GM18517 (cell line): Measurements from ENCODE around the gene GPR3.
"Not testable (repeated sequence)": the region's sequence is repeated elsewhere in the genome, so short reads cannot be mapped to it uniquely, and the experiment has no call there.

ENCODE experiments used
- ATAC-seq: cut with Tn5 transposase; IDR thresholded peaks from one replicate; pipeline ENCODE4 v1.9.1; 2021; ENCODE audit warnings: mild to moderate bottlenecking, moderate library complexity; ENCODE audit not compliant: unreplicated experiment

The GPR3 gene

DNA sequence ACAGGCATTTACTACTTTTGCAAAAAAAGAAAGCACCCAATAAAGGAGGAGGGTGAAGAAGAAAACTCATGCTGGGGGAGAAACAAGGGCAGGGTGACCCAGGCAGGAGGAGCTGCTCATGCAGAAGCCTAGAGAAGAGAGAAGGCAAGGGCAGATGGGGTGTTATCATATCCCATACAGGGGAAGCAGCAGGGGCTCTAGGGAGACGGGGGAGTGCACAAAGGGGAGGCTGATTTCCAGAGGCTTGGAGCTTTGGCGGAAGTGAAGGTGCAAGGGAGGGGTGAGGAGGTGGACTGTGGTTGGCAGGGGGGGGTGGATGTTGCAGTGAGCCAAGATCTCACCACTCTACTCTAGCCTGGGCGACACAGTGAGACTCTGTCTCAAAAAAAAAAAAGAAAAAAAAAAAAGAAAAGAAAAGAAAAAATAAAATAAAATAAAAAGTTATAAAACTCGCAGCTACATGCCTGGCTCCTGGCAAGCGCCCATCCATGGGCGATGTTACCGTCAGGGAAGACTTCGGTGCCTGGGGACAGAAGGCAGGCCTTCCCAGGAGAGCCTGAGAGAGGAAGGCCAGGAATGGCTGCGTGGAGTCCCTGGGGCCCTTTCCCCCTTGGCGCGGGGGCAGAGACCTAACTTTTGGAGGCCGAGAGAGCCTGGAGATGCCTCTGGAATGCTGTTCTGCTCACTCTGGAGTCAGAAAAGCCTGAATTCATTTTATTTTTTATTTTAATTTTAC is 14.5 kb upstream of the GPR3 start:
- ATAC-seq, result no peak

DNA sequence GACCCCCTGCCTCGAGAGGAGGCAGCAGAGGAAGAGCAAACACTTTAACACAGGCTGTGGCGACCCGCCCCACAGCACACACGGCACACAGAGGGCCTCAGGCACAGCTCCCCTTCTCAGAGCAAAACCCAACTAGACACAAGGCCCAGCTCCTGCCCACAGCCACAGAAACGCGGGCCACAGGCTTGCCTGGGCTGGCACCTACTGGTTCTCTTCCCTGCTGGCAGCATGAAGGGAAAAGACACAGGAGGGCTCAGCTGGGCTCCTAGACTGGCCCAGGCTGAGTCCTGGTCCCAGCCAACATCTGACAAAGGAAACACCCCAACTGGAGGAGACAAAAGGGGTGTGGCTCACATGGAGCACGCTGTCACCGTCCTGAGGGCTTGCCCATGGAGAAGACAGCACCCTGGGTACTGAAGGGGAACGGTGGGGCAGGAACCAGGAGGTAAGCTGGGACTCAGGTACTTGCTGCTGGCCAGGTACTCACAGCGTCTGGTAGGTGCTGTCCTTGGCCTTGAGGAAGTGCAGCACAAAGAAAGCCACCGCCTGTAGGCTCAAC is 12.8 kb upstream of the GPR3 start:
- no peak for ATAC-seq

DNA sequence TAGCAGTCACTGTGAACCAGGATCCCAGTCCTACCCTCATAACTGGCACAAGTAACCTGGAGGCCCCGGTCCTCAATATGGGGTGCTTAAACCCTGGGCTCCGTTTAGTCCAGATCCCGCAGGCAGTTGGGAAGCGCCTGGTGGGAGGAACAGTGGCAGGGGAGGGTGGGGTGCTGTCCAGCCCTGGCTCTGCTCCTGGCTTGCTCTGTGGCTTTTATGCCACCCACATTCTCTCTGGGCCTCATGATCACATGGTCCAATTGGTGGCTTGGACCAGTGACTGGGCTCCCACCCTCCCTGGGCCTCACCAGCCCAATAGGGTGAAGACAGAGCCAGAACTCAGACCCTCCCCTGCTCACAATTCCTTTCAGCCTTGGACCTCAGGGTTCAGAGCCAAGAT is 12.2 kb upstream of the GPR3 start:
- no peak for ATAC-seq

DNA sequence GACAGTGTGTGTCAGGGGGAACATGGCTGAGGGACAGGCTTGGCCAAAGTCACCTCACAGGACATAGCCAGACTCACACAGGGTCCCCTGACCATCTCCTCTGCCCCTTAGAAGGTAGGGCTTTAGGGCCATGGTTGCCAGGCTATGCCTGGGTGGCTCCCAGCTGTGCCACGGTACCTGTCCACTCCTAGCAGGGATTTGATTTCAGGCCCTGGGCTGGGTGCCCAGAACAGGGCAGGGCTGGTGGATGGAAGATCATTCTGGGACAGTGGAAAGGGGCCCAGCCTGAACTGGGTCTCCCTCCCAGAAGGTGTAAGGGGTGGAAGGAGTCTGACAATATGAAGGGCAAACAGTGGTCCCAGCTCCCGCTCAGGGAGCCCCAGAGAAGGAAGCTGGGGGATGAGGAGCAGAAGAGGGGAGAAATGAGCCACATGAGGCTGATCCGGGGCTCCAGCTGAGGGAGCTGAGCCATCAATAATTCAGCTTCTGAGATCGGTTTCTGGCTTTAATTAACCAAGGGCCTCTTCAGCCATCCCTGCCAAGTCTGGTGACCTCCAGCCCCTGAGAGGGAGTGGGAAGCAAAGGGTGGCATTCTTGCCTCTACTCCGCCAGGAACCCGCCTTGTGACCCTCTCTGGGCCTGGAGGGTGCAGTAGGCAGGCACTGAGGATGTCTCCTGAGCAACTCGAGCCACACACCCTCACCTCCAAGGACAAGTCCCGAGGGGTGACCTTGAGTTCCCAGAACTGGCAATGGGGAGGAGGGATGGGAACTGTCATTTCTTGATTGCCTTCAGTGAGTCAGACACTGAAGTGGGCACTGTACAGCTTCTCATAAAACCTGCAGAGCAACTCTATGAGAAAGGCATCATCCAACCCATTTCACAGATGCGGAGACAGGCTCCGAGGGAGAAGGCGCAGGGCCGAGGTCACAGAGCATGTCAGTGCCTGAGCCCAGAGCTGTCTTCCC is 11.4 kb upstream of the GPR3 start:
- no peak for ATAC-seq

- no peak for ATAC-seq
Observed at GRCh38 chr1:27381969-27382762, 10.3 kb upstream of the GPR3 start.

DNA sequence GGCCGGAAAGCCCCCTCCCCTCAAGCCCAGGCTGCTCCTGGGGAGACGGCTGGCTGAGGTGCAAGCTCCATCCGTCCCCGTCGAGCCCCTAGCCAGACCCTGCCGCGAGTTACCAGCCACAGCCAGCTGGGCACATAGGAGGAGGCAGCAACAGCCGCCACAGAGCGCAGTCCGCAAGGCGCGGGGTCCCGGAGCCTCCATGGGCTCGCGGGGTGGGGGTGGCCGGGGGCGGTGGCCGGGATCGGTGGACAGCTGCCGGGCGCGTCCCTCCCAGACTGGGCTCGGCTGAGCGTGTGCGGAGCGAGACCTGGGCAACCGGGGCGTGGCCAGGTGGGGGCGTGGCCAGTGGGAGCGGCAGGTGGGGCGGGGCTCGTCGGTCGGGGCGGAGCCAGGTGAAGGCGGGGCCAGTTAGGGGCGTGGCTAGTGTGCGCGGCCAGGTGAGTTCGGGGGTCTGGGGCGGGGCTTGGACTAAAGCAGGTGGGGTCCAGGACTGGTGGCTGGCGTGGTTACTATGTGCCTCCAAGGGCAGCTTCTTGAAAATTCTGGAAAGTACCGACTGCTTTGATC is 9.3 kb upstream of the GPR3 start, which contains the start of gene CD164L2:
Gene CD164L2 (minus strand): TSS at position 295 of the 567 bp plus-strand sequence. CDS start 94 bp downstream, at position 201.
- no peak for ATAC-seq

DNA sequence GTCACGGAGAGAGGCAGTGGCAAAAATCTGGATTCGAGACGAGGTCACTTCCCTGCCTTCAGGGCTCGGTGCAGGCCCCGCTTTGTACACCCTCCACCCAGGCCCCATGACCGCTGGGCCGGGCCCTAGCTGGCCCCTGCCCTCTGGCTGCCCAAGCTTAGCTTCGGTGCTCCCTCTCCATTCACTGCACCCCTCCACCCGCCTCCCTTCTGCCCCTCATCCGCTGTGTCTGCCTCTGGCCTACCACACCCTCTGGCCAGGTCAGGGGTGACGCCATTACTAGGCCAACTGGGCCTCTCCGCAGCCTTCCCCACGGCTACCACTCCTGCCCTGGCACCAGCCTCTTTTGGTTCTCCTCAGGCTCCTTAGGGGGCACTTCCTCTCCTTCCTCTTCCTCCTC is 8.8 kb upstream of the GPR3 start:
- no peak for ATAC-seq

DNA sequence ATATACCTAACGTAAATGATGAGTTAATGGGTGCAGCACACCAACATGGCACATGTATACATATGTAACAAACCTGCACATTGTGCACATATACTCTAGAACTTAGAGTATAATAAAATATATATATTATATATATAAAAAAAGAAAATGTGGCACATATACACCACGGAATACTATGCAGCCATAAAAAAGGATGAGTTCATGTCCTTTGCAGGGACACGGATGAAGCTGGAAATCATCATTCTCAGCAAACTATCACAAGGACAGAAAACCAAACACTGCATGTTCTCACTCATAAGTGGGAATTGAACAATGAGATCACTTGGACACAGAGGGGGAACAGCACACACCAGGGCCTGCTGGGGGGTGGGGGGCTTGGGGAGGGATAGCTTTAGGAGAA is 7.6 kb upstream of the GPR3 start:
- not testable (repeated sequence) for ATAC-seq

GRCh38 chr1:27388337-27389005 is 4.0 kb upstream of the GPR3 start:
- ATAC-seq, result no peak

GRCh38 chr1:27391511-27392095 is 819 bp upstream of the GPR3 start:
- no peak for ATAC-seq

DNA sequence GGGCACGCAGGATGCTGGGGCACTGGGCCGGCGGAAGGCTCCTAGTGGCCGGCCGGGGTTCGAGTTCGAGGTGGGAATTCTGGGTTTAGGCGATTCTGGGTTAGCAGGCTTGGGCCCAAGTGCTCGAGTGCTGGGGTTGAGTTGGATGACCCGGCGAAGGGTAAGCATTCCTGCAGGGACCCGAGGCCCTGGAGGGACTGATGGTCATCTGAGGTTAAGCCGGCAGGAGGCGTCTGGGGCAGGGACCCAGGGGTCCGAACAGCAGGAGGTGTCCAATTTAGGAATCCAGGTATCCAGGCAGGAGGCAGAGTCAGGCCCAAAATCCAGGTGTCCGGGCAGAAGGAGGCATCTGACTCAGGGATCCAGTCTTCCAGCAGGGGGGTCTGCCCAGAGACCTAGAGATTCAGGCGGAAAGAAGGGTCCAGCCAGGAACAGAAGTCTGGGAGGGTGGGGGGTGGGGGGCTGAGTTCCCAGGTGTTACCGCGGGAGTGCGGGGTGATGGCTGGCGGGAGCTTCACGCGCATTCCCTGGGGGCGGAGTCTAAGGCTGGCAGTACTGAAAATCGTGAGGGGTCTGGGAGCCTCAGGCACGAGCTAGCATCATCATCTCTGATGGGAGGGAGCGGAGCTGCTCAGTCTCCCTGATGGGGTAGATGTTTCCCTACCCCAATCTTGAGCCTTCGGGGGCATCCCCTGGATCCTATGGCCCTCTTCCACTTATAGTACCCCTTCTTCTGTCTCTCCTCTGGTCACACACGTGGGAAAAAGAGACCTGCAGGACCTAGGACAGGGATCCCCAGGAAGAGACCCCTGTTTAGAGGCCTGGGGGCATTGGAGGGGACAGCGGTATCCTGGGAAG is 585 bp downstream of the GPR3 start:
- ATAC-seq, result no peak

GRCh38 chr1:27393641-27394281 is 1.3 kb downstream of the GPR3 start:
- ATAC-seq, result no peak

- no peak for ATAC-seq
Observed at GRCh38 chr1:27394282-27394658, 1.8 kb downstream of the GPR3 start.

DNA sequence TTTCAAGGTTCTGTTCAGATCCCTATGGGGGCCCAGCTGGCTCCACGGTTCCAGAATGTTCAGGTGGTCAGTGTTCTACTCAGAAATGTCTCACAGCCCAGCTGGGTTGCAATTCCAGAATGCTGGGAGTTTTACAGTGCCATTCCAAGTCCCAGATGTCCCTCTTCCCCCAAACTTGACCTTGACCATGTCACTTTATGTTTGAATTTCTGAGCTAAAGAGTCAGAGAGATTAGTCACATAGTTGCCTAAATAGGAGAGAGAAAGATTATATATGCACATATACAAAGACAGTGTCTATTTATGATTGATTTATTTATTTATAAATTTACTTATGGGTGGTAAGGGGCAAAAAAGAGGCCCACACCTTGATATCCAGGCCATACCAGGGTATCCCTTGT is 2.5 kb downstream of the GPR3 start:
- ATAC-seq, result no peak

- ATAC-seq, result no peak
Observed at GRCh38 chr1:27395441-27396195, 3.2 kb downstream of the GPR3 start.

GRCh38 chr1:27397110-27397509 is 4.7 kb downstream of the GPR3 start:
- ATAC-seq, result no peak

DNA sequence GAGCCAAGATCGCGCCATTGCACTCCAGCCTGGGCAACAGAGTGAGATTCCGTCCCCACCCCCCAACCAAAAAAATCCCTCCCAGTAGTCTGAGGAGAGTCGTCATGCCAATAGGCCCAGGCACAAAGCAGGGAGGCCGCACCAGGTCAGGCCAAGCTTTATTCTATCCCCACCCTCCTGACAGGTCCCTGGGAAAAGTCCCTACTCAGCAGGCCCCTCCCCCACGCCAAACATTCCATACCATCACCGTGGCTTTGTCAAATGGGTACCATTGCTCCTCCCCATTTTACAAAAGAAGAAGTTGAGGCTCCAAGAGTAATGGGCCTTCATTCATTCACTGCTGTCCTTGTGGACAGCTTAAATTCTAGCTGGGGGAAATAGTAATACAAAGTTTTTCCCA is 5.3 kb downstream of the GPR3 start:
- ATAC-seq, result no peak
